ENCODE measurements around the gene MEG3. TPM values are rescaled to one million over a fixed set of nuclear protein-coding genes. Genes with fewer than 3 reads are reported as not detected.
A peak's percentile ranks its signal among the peaks of the same experiment; 100 is the strongest.

Gene MEG3
- total RNA-seq (2012; rRNA removed) = 31.5 and 32.5 TPM in 2 replicates
- 518 and 556 TPM in 2 replicates for polyA plus RNA-seq (2012; rRNA removed)
- polyA plus RNA-seq (2012; cell fraction: cytosol; rRNA removed) = 53.8 and 53.9 TPM in 2 replicates
- 8,555 and 8,817 TPM in 2 replicates for polyA plus RNA-seq (2012; cell fraction: nucleus; rRNA removed; ENCODE audit: low replicate concordance)
- percentile 100 among the genes with signal in this experiment for Bru-seq, nascent RNA
- BruChase-seq, experiment 1, labeled RNA remaining after a 6-hour chase = percentile 100 among the genes with signal in this experiment
- percentile 100 among the genes with signal in this experiment for BruChase-seq, experiment 2, labeled RNA remaining after a 2-hour chase
- long read RNA-seq, full-length matches to known transcripts = 718 of 894 reads
- long read RNA-seq, partial matches to known transcripts = 68 of 894 reads
- long read RNA-seq, other reads (novel, unspliced or antisense) = 108 of 894 reads

DNA sequence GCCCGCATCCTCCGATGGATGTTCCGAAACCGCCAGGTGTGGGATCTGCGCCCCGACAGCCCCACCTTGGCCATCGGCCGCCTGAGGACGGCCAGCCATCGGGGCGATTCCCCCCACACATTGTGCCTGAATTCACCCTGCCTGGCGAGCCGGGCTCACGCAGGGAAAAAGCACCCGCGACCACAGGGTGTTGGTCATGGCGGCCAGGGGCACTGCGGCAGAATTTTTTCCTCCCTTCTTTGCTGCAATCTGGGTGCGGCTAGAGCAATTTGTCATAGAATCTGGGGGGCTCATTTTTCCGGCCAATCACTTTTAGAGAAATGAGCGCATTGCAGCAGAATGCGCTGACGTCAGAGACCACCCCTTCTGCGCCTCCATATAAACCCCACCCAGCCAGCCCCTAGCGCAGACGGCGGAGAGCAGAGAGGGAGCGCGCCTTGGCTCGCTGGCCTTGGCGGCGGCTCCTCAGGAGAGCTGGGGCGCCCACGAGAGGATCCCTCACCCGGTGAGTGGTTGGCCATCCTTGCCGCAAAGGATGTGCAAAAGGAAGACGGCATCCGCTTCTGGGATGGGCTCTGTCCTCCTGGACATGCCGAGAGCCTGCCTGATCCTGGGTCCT, at the start of gene MEG3:
MEG3 (plus strand) TSS at position 406 of the 619 bp plus-strand sequence.
- Histone ChIP-seq H3K4me2 (ENCODE audit: low read depth, low read length) (peak within 1 kb of the TSS; percentile 84), H2AFZ (replicated peaks; ENCODE audit: low read length, poor library complexity) (peak within 1 kb of the TSS; percentile 93), H3K4me1 (ENCODE audit: control insufficient read depth, insufficient read depth, low read length) (peaks cover 6% of the 10 kb centered on the region; the same call in 1 of the 2 replicates), H3K23ac (ENCODE audit: low read depth, low read length) (peak within 1 kb of the TSS; percentile 96), H2AK9ac (replicated peaks; ENCODE audit: low read depth, low read length, poor library complexity) (peak within 1 kb of the TSS; percentile 94), H4K91ac (ENCODE audit: insufficient read depth, low read depth, low read length) (peak within 1 kb of the TSS; percentile 80), H3K9ac (ENCODE audit: low read depth, low read length) (peak within 1 kb of the TSS; percentile 90), H3K4ac (ENCODE audit: low read depth, low read length) (peak within 1 kb of the TSS; percentile 91), H3K9me1 (ENCODE audit: insufficient read depth, low read length) (no peaks in the 10 kb centered on the region), H4K5ac (ENCODE audit: low read depth, low read length) (peak within 1 kb of the TSS; percentile 80), H3K4me3 (ENCODE audit: insufficient read depth, low read depth, low read length) (peak within 1 kb of the TSS; percentile 81), H2BK5ac (ENCODE audit: low read depth, low read length, poor library complexity, severe bottlenecking) (peak within 1 kb of the TSS; percentile 72), H2BK15ac (ENCODE audit: low read depth, low read length) (no peak within 1 kb of the TSS; the same call in 2 of the 3 replicates), H3K18ac (ENCODE audit: low read depth, low read length) (peak within 1 kb of the TSS; percentile 79), H3K56ac (ENCODE audit: extremely low read depth, insufficient read depth, low read length) (peak within 1 kb of the TSS; percentile 87), H3K27me3 (ENCODE audit: control insufficient read depth, insufficient read depth, low read length) (no peaks in the 10 kb centered on the region; the same call in 1 of the 2 replicates), H3K27ac (ENCODE audit: insufficient read depth, low read length) (peak within 1 kb of the TSS; percentile 93), H3K36me3 (ENCODE audit: control insufficient read depth, insufficient read depth, low read length) (peaks cover 19% of the 10 kb centered on the region), H4K8ac (ENCODE audit: low read depth in 2 of 2, low read length in 2 of 2) (peak within 1 kb of the TSS; percentile 63 to 90), H3K14ac (replicated peaks; ENCODE audit: low read depth, low read length) (peak within 1 kb of the TSS; percentile 95), H3K9me3 (ENCODE audit: control insufficient read depth, insufficient read depth, low read length) (no peaks in the 10 kb centered on the region), H2AK5ac (ENCODE audit: low read depth, low read length) (peak within 1 kb of the TSS; percentile 94), H2BK20ac (ENCODE audit: low read depth, low read length) (peak within 1 kb of the TSS; percentile 9; the same call in 1 of the 2 replicates), H2BK120ac (ENCODE audit: low read depth, low read length) (peak within 1 kb of the TSS; percentile 56; the same call in 1 of the 2 replicates), H4K20me1 (ENCODE audit: insufficient read depth, low read length) (peaks cover 37% of the 10 kb centered on the region), H3K79me1 (ENCODE audit: low read depth in 1 of 2, low read length in 2 of 2) (peaks cover 0 to 31% of the 10 kb centered on the region in 2 experiments; a peak in 2 of 4 replicates)
- ChIA-PET CTCF (interaction anchor here (0.6 kb wide), 1 partner anchor 47 kb away, joined by 3 read pairs; no protein-coding TSS in a partner anchor), POLR2A (ENCODE audit: unreplicated experiment) (interaction anchor here (0.6 to 1.0 kb wide), 3 partner anchors 10 to 17 kb away, joined by 3 read pairs; no protein-coding TSS in a partner anchor)
- WGBS, 2 experiments (ENCODE audit: extremely low coverage in 2 of 2, insufficient read length in 1 of 2) = 33% methylated on average over 11 of the region's 39 CpGs; no CpG with 5 or more reads in 1 of the 2 experiments
- ATAC-seq (ENCODE audit: low read depth) (peak; percentile 43), DNase-seq (peak; percentile 82)
- BruUV-seq (replicated peaks) = no TSS peak
- in situ Hi-C loops (cut with MboI; ENCODE audit: low sequenced_read_pairs) (loop anchor here (5.0 kb wide), 1 partner anchor 164 kb away; no protein-coding TSS in a partner anchor), dilution Hi-C loops (cut with HindIII; ENCODE audit: low sequenced_read_pairs, unreplicated experiment) (no loop called here), intact Hi-C loops (cut with micrococcal nuclease) (loop anchor here (5.0 to 10.0 kb wide), 2 partner anchors 131 to 294 kb away; no protein-coding TSS in a partner anchor)
- no peak for TF ChIP-seq MAFK (IDR thresholded peaks at IDR 0.05; ENCODE audit: low read depth, low read length)
- peak; percentile 97 for TF ChIP-seq MAZ (IDR thresholded peaks at IDR 0.05; ENCODE audit: borderline replicate concordance, low read depth, low read length)
- no peak for TF ChIP-seq NFE2L2 (IDR thresholded peaks at IDR 0.05; ENCODE audit: low read depth, low read length)
- TF ChIP-seq RFX5 (IDR thresholded peaks at IDR 0.05; ENCODE audit: low read depth, low read length) = no peak
- no peak for TF ChIP-seq CHD1 (IDR thresholded peaks at IDR 0.05; ENCODE audit: low read depth, low read length)
- TF ChIP-seq MXI1 (IDR thresholded peaks at IDR 0.05; ENCODE audit: borderline replicate concordance, low read depth, low read length) = no peak
- TF ChIP-seq, protein P1, sequence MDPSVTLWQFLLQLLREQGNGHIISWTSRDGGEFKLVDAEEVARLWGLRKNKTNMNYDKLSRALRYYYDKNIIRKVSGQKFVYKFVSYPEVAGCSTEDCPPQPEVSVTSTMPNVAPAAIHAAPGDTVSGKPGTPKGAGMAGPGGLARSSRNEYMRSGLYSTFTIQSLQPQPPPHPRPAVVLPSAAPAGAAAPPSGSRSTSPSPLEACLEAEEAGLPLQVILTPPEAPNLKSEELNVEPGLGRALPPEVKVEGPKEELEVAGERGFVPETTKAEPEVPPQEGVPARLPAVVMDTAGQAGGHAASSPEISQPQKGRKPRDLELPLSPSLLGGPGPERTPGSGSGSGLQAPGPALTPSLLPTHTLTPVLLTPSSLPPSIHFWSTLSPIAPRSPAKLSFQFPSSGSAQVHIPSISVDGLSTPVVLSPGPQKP (IDR thresholded peaks at IDR 0.05; ENCODE audit: borderline replicate concordance, low read depth, low read length) = no peak
- peak; percentile 100 for TF ChIP-seq POLR2A (IDR thresholded peaks at IDR 0.05; ENCODE audit: low read depth, low read length)
- TF ChIP-seq USF2 (IDR thresholded peaks at IDR 0.05; ENCODE audit: low read depth, low read length) = no peak
- TF ChIP-seq SMC3 (IDR thresholded peaks at IDR 0.05; ENCODE audit: low read depth, low read length) = no peak; the same call in 1 of the 2 replicates
- no peak for TF ChIP-seq RAD21 (IDR thresholded peaks at IDR 0.05; ENCODE audit: low read length)
